ENCODE data around the gene NOL4L.

Gene NOL4L

GRCh38 chr20:32523613-32524213, 61.4 kb downstream of the NOL4L start:
- ATAC-seq (no peak), DNase-seq (no peak)

- ATAC-seq (peak; percentile 56), DNase-seq (no peak)
These were observed 62.1 kb downstream of the NOL4L start for GRCh38 chr20:32522776-32523612.

GRCh38 chr20:32522526-32522775, 62.7 kb downstream of the NOL4L start:
- ATAC-seq = no peak
- no peak for DNase-seq

- ATAC-seq = peak; percentile 57
- DNase-seq = peak; percentile 80
These were observed 63.2 kb downstream of the NOL4L start for GRCh38 chr20:32521780-32522525.

- DNase-seq = no peak
- ATAC-seq = no peak
These were observed 64.3 kb downstream of the NOL4L start for GRCh38 chr20:32520927-32521203.

GRCh38 chr20:32519381-32519730, 65.8 kb downstream of the NOL4L start:
- no peak for ATAC-seq
- DNase-seq = no peak

- ATAC-seq = no peak
These were observed 66.3 kb downstream of the NOL4L start for GRCh38 chr20:32518593-32519380.

GRCh38 chr20:32517914-32518592, 67.1 kb downstream of the NOL4L start:
- no peak for DNase-seq
- no peak for ATAC-seq

More at GRCh38 chr20:32518593-32519380, 66.3 kb downstream of the NOL4L start:
- DNase-seq = no peak

- ATAC-seq = no peak
- DNase-seq = no peak
These were observed 67.6 kb downstream of the NOL4L start for GRCh38 chr20:32517518-32517873.

GRCh38 chr20:32516583-32517517, 68.3 kb downstream of the NOL4L start:
- no peak for DNase-seq

GRCh38 chr20:32515631-32516101, 69.5 kb downstream of the NOL4L start:
- ATAC-seq (no peak), DNase-seq (no peak)

More at GRCh38 chr20:32516583-32517517, 68.3 kb downstream of the NOL4L start:
- no peak for ATAC-seq

GRCh38 chr20:32514760-32515159, 70.4 kb downstream of the NOL4L start:
- DNase-seq (no peak), ATAC-seq (no peak)

- DNase-seq (no peak), ATAC-seq (no peak)
These were observed 71.9 kb downstream of the NOL4L start for GRCh38 chr20:32513031-32513866.

- no peak for ATAC-seq
- DNase-seq = no peak
These were observed 73.1 kb downstream of the NOL4L start for GRCh38 chr20:32512047-32512385.

- DNase-seq = no peak
- ATAC-seq = no peak
These were observed 73.6 kb downstream of the NOL4L start for GRCh38 chr20:32511358-32512046.

GRCh38 chr20:32510601-32511357, 74.4 kb downstream of the NOL4L start:
- peak; percentile 30 for ATAC-seq
- DNase-seq = peak; percentile 44

GRCh38 chr20:32510120-32510600, 75.0 kb downstream of the NOL4L start:
- DNase-seq (no peak), ATAC-seq (no peak)

GRCh38 chr20:32509639-32510066, 75.5 kb downstream of the NOL4L start:
- ATAC-seq (peak; percentile 73), DNase-seq (peak; percentile 67)

GRCh38 chr20:32508775-32509119, 76.4 kb downstream of the NOL4L start:
- ATAC-seq (no peak), DNase-seq (no peak)

Measured in stimulated activated naive CD8-positive, alpha-beta T cell treated with anti-CD3 and anti-CD28 coated beads, Interleukin-15, Interleukin-2, amounts not matched to agents 100 U/mL and 50 U/mL, for 24 hours (primary cell).